Hematopoietic multipotent progenitor cell treated with erythropoietin and hydrocortisone succinate and interleukin-3 and kit ligand, for 15 days (in vitro differentiated cells): ENCODE results near the gene CMC4.

ENCODE experiments used
- DNase-seq: peaks from one replicate; pipeline ENCODE4 v3.0.0-alpha.2; 2015; ENCODE audit warnings: low spot score

Gene CMC4

DNA sequence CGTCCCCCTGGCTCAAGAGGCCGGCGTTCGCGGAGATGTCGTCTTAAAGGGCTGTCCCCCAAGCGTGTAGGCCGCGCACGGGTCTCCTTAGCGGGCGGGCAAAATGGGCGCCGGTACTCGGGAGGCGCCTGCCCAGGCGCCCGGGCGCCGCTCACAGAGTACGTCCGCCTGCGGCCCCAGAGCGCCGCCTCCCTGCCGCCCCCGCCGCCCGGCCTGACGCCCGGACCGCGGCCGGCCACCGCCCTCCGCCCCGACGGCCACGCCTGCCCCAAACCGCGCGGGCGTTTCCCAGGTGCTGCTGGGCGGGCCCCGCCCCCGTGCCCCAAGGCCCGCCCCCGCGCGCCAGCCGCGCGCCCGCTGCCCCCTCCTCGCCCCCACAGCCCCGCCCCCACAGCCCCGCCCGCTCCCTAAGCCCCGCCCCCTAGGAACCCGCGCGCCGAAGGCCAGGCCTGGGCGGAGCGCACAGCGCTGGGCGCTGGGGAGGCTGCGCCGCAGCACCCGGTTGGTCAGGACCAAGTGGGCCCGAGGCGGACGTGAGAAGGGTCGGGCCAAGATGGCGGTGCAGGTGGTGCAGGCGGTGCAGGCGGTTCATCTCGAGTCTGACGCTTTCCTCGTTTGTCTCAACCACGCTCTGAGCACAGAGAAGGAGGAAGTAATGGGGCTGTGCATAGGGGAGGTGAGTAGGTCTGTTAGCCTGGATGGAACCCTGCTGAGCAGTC lies at the start of gene CMC4, which contains the start of the genes BRCC3 and MTCP1:
Gene CMC4, minus strand, starts transcription at position 162 of the 719 bp plus-strand sequence. CDS start 7,113 bp downstream, outside the sequence.
Gene BRCC3, plus strand, starts transcription at position 534 of the 719 bp plus-strand sequence. Its CDS starts 20 bp downstream, at position 554.
Gene MTCP1, minus strand, starts transcription at position 162 of the 719 bp plus-strand sequence. CDS start 5,126 bp downstream, outside the sequence.
- DNase-seq = peak; percentile 82

DNA sequence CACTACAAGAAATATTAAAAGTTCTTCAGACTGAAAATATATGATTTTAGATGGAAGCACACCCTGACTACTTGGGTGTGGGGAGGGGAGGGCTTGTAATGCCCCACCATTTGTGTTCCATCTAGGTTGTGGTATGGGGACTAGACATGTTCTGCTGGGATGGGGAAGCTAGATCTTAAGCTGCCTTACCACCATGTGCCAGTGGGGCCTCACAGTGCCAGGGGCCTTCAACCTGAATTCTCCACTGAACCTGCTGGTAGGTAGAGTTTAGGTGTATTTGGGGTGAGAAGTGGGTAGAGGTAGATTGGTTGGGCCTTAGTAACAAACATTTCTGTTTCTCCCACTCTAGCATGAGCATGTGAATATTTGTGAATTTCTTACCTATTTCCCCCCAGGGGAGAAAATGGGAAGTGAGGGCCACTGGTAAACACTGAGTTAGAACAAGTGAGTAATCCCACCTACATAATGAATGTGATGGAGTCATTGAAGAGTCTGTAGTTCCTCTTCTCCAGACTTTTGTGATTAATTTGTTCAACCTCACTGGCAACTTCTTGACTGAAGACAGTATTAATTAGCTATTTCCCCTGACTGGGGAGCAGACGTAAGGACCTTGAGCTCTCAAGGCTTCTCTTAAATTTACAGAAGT lies 44.4 kb upstream of the CMC4 start:
- DNase-seq = no peak

- DNase-seq = no peak
Measured at GRCh38 chrX:155113097-155113496, 42.2 kb upstream of the CMC4 start.

GRCh38 chrX:155112171-155112570 lies 41.2 kb upstream of the CMC4 start:
- no peak for DNase-seq

DNA sequence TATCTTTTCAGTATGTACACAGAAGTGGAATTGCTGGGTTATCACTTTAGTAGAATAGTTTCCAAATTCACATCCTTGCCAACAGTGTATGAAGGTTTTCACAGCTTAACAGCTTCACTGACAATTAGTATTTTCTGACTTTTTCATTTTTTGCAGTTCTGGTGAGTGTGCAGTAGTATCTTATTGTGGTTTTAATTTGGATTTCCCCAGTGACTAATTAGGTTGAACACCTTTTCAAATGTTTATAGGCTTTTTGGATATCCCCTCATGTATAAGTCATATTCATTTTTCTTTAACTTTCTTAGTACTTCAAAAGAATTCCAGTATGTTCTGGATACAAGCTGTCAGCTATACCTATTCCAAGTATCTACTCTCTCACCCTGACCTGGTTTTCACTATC lies 37.5 kb upstream of the CMC4 start:
- no peak for DNase-seq

GRCh38 chrX:155105919-155106318 lies 35.0 kb upstream of the CMC4 start:
- no peak for DNase-seq

- peak; percentile 58 for DNase-seq
Measured at GRCh38 chrX:155094468-155095061, 23.6 kb upstream of the CMC4 start.

- DNase-seq = no peak
Measured at GRCh38 chrX:155086961-155087735, 16.2 kb upstream of the CMC4 start.

DNA sequence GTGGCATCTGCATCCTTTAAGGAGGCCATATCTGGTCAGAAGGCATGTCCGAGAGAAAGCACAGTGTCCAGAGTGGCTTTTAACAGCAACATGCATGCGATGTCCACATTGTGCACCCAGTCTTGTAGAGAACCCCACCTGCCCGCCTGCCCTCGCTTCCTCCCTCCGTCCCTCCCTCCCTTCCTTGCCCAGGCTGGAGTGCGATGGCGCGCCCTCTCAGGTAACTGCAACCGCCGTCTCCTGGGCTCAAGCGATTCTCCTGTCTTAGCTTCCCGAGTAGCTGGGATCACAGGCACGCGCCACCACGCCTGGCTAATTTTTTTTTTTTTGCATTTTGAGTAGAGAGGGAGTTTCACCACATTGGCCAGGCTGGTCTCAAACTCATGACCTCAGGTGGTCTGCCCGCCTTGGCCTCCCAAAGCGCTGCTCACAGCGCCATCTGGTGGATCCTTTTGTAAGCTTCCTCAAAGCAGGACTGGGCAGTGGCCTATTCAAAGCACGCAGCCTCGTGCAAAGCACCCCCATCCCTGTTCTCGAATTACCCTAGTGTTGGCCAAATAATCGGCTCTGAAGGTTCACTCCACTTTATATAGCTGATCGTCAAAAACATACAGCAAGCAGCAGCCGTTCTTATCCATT lies 15.4 kb upstream of the CMC4 start:
- DNase-seq = peak; percentile 62

- DNase-seq = no peak
Measured at GRCh38 chrX:155071694-155072280, 851 bp upstream of the CMC4 start.

GRCh38 chrX:155070663-155070974 lies 317 bp downstream of the CMC4 start:
- DNase-seq = no peak

DNA sequence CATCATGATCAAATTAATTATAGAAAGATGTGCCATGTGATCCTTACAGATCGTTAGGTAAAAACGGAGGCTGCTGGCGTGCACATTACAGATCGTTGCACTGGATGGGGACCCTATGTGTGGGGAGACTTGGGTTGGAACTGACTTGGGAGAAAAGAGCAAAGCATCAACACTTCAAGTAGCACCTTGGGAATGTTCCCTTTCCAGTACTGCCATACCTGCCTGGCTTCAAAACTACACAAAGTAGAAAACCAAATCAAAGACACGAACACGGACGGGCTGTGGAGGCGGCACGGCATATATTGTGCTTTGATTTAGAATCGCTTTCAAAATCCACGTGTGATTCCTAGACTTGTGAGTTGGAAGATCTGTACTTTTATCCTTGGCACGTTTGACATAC lies 898 bp downstream of the CMC4 start:
- DNase-seq = no peak

- no peak for DNase-seq
Measured at GRCh38 chrX:155069414-155069813, 1.5 kb downstream of the CMC4 start.

GRCh38 chrX:155068165-155068564 lies 2.8 kb downstream of the CMC4 start:
- no peak for DNase-seq

DNA sequence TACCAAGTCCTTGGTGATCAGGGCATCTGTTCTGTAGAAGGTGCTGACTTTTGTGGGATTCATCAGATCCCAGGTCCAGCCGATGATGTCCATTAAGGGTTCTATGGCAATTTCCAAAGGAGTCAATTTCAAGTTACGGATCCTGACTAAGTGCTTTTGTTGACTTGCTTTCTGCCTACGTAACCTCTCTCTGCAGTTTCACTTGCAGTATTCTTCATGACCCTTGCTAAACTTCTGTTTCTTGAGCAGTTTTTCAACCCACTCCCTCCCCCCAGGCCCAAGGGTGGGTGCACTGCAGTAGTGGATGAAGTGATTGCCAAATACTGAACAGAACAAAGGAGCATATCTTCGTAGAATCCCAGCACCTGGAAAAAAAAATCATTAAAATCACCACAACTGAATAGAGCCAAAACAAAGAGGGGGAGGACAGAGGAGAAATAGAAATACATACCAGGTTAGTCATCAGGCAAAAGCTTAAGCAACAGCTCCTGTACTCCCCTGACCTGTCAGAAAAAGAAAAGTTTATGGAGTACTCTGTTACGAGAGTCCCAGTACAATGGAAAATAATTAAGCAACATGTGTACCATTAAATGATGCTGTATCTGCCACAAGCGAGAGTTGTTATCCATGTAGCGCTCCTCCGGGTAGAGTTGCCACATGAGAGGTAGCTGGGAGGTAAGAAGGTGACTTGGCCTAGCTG lies 5.8 kb downstream of the CMC4 start:
- no peak for DNase-seq

GRCh38 chrX:155061760-155062159 lies 9.2 kb downstream of the CMC4 start:
- DNase-seq = no peak

DNA sequence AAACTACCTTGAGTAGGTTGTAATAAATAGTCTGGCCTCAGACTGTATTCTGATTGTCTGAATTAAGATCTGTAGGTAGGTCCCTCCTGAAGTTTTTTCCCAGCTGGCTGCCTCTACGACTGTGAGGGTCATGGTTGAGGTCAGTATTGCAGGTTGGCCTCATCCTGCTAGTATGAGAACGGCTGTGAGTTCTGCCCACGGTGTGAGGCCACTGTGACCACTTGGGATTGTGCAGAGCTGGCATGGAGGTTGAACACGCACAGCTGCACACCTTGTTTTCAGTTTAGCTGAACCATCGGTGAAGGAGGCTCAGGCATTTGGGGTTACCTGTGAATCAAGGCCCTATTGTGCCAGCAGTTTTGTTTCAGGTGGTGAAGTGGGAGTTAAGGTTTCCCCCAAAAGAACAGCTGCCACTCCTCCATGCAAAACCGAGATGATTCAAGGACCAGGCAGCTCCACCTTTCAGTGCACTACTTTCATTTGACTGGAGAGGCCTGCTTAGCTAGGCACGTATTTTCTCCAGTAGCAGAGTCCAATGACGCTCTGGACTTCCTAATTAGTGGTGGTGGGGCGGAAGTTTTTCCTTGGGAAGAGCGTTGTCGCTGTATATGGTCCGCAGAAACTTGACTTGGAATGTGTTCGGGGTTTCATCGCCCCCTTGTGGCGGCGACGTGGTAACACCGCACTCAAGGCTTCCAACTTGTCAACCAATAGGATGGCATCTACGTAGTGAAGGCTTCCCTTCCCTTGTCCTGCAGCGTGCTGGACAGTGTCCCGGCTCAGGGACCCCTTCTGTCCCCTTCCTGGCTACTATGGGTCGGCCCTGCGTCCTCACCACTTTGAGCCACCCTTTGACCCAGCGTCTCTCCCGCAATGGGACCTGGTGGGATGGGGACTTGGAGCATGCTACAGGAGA lies 13.8 kb downstream of the CMC4 start:
- peak; percentile 70 for DNase-seq

GRCh38 chrX:155056471-155056870 lies 14.5 kb downstream of the CMC4 start:
- no peak for DNase-seq

DNA sequence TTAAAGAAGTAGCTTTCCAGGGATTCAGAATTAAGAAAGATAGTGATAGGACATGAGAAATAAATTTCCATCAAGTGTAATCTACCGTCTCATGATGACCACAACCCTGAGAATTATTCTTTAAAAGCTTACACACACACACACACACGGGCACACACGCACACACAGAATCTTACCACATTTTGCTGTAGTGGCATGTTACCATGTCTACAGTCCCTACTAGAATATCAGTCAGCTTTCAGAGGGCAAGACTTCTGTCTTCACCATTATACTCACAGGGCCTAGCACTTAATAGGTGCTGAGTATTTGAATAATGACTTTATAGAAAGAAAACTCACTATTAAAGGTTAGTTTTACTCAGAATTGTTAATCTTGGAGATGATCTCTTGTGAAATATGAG lies 15.4 kb downstream of the CMC4 start:
- no peak for DNase-seq

DNA sequence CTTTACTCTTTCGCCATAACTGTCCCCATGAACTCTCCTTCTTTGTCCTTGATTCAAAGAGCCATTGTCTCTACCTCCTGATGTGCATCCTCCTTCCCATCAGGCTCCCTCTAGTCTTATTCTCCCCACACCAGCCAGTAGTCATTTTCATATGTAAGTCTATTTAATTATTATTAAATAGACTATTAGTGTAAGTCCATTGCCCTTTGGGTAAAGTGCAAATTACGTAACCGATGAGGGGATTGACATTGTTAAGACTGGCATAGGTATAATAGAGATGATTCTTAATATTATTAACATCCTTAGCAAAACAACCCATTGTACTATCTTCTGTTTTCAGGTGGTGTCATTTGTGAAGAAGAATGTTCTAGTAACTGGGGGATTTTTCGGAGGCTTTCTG lies 16.7 kb downstream of the CMC4 start:
- DNase-seq = no peak
